Measurements from ENCODE around the gene ASCC3. TPM values are rescaled to one million over a fixed set of nuclear protein-coding genes. Genes with fewer than 3 reads are reported as not detected.

Gene ASCC3
- total RNA-seq, 1 experiment from 2014 or later = 25.9 TPM

DNA sequence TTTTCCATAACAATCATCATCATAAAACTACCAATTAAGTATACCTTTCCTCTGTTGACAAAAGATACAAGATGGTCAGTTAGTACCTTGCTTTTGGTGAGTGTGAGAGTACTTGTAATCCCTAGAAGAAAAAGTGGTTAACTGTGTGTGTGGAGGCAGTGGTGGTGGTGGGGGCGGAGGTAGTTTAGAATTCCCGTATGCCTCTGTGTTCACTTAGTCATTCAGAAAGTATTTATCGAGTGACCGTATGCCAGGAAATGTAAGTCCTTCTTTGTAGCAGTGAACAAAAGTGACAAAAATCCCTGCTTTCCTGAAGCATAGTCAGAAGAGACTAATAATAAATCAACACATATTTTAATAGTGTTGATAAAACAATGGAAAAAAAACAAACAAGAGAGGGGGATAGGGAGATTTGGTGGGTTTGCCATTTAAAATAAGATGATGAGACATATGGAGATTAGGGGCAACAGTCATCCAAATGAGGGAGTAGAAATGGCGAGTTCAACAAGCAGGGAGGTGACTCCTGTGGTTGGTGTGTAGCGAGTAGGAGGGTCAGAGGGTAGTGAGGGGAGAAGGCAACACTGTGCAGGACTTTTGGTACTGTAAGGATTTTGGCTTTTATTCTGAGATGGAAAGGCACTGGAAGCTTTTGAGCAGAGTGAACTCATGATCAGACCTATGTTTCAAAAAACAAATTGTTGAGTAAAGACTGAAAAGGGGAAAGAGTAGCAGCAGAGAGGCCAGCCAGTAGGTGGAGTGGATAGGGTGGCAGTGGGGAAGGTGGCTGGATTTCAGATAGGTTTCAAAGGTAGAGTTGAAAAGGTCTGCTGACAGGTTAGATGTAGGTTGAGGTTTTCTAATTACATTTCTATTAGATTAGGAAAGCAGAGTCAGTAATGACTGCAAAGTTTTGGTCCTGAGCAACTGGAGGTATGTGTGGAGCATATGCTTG is 376.1 kb downstream of the ASCC3 start:
- in situ Hi-C loops (cut with HindIII; ENCODE audit: low pct_unique_long_range_greater_than_20kb, low sequenced_read_pairs) = no loop called here
- DNase-seq (ENCODE audit: low read depth) = peak; percentile 30

DNA sequence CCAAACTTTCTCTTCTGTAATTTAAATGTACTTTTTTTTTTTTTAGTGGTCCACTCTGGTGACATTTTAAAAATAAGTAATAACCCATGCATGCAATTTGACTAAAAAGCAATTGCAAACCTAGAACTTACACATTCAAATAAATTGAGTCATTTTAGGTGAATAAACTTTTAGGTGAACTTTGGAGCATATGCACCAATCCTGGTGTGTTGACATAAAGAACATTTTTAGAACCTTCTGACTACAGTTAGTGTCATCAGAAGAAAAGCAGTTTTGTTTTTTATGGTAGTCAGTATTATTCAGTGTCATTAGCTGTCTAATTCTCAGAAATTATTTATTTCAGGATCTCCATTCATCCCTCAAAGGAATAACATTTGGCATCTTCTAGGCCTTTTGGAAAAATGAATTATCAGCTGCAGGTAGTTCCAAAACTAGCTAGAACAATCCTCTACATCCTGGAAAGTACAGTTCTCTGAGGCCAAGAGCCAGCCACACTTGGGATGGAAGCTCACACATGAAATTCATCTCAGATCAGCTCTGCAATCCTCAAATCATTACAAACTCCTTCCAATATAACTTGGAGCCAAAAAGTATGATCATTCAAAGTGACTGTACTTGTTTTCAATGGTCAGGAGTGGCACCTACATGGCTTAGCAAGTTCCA is 378.0 kb downstream of the ASCC3 start:
- in situ Hi-C loops (cut with HindIII; ENCODE audit: low pct_unique_long_range_greater_than_20kb, low sequenced_read_pairs) = no loop called here
- no peak for DNase-seq (ENCODE audit: low read depth)

DNA sequence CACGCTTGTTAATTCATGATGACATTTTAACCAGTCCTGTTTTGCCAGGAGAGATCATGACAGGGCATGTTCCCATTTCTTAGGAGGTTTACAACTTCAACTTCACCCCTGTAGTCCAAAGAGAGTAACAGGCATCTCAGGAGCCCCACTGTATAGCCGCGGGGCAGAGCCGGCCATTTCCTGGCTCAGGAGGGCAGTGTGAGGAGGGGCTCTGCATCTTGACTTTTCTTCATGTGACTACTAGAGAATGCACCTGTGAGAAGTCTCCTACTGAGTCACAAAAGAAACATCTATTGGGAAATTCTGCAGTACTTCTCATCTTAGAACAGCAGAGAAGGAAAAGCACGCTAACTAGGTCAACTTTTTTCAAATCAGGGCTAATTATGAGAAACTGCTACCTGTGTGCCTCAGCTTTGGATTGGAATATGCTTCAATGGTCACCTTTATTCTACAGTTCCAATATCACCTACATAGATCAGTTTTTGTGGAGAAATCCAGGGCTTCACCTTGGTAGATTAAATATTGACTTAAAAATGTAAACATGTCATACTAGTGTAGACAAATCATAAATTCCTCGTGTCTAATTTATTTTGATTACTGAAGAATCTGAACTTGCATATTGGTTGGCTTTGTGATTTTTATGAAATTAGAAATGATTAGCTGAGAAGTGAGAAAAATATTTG is 387.8 kb downstream of the ASCC3 start:
- in situ Hi-C loops (cut with HindIII; ENCODE audit: low pct_unique_long_range_greater_than_20kb, low sequenced_read_pairs) = no loop called here
- DNase-seq (ENCODE audit: low read depth) = no peak

DNA sequence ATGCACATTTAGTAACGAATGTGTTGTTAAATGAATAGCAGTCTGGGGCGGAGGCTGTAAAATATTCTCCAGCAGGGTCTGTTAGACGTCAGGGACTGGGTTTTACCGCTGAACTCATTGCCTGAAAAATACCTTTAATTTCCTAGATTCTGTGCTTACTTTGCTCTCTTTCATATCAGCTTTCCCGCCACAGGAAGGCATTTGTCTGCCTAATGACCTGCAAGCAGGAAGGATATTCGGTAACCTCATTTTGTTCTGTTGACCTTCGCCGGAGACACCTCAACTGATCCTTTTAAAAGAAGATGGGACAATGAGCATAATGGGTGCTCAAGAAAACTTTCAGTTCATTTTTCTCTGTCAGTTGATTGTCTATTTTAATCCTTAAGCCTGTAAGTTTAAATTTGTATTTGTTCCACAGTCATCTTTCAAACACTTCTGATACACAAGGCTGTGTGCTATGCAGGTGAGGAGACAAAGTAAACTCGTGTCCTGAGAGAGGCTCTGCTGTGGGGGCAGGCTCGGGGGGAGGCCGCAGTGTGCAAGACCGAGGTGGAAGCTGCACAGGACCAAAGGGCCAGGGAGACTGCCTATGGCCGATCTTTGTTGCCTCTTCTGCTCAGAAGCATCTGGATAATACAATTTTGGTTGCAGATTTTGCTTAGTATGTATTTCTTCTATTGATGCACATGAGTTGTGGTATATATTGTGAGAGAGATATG is 389.0 kb downstream of the ASCC3 start:
- in situ Hi-C loops (cut with HindIII; ENCODE audit: low pct_unique_long_range_greater_than_20kb, low sequenced_read_pairs) = no loop called here
- no peak for DNase-seq (ENCODE audit: low read depth)

DNA sequence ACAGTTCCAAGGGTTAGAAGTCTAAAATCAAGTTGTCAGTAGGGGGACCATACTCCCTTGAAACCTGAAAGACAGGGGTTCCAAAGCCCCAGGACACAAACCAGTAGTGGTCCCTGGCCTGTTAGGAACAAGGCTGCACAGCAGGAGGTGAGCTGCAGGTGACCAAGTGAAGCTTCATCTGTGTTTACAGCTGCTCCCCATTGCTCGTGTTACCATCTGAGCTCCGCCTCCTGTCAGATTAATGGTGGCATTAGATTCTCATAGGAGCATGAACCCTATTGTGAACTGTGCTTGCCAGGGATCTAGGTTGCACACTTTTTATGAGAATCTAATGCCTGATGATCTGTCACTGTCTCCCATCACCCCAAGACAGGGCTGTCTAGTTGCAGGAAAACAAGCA is 391.1 kb downstream of the ASCC3 start:
- DNase-seq (ENCODE audit: low read depth) = no peak
- in situ Hi-C loops (cut with HindIII; ENCODE audit: low pct_unique_long_range_greater_than_20kb, low sequenced_read_pairs) = no loop called here

DNA sequence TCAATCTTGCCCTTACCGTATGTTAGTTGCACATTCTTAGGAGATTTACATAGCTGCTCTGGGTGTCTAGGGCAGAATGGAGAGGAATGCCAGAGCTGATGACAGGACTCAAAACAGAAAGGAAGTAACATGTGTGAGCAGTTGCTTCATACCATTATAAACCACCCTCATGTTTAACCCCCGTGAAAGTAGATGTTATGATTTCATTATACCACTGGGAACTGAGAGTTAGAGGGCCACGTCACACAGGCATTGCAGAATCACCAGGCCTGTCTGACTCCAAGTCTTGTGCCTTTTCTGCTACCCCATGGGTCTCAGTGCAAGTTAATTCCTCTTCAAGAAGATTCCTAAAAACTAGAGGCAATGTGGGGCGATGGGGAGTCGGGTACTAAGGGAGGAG is 392.9 kb downstream of the ASCC3 start:
- DNase-seq (ENCODE audit: low read depth) = no peak
- in situ Hi-C loops (cut with HindIII; ENCODE audit: low pct_unique_long_range_greater_than_20kb, low sequenced_read_pairs) = no loop called here

DNA sequence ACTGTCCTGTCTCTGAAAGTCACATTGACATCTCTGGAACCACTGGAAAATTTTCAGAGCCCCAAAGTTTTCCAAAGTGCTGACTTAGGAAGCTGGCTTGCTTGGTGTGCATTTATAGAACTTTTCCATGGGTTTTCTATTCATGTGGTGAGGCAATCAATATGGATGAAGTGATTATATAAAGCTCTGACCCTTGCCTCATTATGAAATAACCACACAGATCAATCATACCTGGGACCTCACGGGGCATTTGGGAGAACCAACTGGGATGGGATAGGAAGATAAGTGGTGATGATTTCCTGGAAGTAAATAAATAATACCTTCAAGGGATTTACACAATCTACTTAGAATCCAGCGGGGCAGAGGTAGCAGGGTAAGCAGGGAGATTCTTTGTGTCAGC is 393.5 kb downstream of the ASCC3 start:
- no peak for DNase-seq (ENCODE audit: low read depth)
- in situ Hi-C loops (cut with HindIII; ENCODE audit: low pct_unique_long_range_greater_than_20kb, low sequenced_read_pairs) = no loop called here

DNA sequence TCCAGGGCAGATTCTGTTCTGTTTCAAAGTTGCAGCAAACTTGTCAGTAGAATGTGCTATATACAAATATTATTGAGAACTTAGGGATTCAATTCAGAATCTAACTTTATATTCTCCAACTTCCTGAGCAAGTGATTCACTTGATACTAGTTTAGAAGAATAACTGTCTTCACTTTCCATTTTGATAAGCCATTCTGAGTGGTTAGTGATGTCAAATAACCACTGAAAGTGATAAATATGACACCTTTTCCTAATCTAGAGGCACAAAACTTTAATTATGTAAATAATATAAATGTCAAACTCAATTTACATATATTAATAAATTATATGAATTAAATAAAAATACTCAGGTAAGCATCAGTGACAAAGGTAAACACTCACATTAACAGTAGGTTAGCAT is 395.9 kb downstream of the ASCC3 start:
- DNase-seq (ENCODE audit: low read depth) = no peak
- in situ Hi-C loops (cut with HindIII; ENCODE audit: low pct_unique_long_range_greater_than_20kb, low sequenced_read_pairs) = no loop called here

DNA sequence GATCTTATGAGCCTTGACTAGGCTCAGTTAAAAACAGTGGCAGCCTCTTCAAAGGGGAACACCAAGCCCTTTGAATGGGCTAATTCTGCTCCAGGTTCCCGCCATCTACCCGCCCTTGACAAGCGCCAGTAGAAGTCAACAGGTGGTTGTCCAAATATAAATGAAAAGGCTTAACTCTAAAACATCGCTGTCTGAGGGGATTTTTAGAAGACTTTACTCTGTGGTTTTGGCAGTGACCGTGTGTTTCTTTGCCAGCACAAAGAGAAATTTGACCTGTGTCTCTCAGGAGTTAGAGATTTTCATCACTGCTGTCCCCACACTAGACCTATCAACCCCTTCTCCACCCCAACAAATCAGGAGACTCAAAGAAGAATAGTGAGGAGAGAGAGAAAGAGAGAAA is 396.7 kb downstream of the ASCC3 start:
- no peak for DNase-seq (ENCODE audit: low read depth)
- in situ Hi-C loops (cut with HindIII; ENCODE audit: low pct_unique_long_range_greater_than_20kb, low sequenced_read_pairs) = no loop called here

DNA sequence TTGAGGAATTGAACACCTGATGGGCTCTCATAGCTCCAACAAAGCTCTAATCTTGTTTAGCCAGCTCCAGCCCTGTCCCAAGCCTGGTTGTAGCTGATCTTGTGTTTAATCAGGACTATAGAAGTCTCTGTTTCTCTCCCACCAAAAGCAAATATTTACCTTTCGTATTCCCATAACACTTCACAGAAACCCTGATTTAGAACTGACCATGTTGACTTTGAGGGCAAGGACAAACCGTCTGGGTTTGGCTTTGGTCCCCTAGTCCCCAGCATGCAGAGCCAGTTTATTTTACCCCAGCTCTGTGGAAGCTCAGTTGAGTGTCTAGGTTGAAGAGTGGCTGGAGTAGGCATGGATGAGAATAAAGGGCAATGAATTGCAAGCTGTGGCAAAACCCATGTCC is 398.4 kb downstream of the ASCC3 start:
- in situ Hi-C loops (cut with HindIII; ENCODE audit: low pct_unique_long_range_greater_than_20kb, low sequenced_read_pairs) = no loop called here
- DNase-seq (ENCODE audit: low read depth) = no peak

DNA sequence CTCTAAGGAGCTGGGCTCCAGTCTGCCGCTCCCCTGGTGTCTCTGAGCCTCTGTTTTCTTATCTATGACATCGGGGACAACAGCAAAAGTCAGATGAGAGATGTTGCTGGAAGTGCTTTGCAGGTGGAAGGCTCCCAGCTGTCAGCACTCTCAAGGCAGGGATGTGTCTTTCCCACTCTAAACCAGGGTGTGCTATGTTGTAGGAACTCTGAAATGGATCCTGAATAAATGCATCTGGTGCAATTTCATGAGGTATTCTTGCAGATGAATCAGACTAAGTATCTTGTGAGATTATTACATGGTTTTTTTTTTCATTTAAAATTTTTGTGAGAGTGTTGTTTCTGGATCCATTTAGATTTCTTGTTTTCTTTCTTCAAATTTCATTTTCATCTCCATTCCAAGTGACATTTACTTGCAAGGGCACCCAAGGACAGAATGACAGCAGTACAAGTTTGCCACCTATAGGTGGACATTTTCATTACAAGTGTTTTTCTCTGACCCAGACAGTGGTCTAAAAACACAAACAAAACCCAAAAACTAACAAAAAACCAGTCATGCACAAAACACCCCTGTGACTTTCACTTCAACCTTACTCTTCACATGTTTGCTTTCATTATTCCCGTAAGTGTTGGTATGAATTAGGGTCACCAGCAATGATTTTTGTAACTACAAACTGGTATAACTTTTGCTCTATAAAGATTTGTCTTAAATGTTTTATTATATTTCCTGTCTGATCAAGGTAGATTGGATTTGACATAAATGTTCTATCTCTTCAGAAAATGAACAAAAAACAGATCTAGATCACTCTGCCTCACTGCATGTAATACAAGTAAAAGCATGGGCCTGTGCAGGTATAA is 401.7 kb downstream of the ASCC3 start:
- in situ Hi-C loops (cut with HindIII; ENCODE audit: low pct_unique_long_range_greater_than_20kb, low sequenced_read_pairs) = no loop called here
- DNase-seq (ENCODE audit: low read depth) = peak; percentile 56

DNA sequence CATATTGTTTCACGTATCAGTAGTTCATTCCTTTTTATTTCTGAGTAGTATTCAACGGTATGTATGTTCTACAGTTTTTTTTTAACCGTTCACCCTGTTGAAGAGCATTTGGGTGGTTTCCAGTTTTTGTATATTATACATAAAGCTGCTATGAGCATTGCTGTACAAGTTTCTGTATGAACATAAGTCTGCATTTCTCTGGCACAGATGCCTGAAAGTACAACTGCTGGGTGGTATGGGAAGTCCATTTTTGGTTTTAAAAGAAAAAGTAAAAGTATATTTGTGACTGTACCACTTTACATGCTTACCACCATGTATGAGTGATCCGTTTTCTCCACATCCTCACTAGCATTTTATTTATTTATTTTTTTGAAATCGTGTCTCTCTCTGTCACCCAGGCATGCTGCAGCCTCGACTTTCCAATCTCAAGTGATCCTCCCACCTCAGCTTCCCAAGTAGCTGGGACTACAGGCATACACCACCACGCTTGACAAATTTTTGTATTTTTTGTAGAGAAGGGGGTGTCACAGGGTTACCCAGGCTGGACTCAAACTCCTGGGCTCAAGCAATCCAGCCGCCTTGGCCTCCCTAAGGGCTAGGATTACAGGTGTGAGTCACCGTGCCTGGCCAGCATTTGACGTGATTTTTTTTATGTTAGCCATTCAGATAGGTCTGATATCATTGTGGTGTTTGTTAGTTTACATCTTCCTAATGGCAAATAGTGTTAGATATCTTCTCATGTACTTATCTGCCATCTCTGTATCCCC is 405.4 kb downstream of the ASCC3 start:
- in situ Hi-C loops (cut with HindIII; ENCODE audit: low pct_unique_long_range_greater_than_20kb, low sequenced_read_pairs) = no loop called here
- peak; percentile 16 for DNase-seq (ENCODE audit: low read depth)

DNA sequence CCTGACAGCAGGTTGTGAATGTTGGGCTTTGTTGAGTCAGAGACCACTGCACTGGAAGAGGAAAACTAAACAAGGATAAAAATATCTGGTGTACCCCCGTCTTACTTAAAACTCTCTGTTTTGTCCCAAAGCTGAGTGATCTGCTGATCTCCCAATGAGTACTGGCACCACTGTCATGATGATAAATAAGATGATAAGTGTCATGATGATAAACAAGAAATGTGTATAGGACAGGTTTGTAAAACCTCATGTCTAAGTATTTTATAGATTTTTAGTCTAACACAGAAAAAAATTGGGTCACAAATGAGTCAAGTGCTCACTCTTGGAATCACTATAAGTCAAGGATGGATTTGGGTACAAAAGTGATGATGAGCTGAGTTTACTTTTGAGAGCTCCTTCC is 407.9 kb downstream of the ASCC3 start:
- DNase-seq (ENCODE audit: low read depth) = no peak
- in situ Hi-C loops (cut with HindIII; ENCODE audit: low pct_unique_long_range_greater_than_20kb, low sequenced_read_pairs) = no loop called here

DNA sequence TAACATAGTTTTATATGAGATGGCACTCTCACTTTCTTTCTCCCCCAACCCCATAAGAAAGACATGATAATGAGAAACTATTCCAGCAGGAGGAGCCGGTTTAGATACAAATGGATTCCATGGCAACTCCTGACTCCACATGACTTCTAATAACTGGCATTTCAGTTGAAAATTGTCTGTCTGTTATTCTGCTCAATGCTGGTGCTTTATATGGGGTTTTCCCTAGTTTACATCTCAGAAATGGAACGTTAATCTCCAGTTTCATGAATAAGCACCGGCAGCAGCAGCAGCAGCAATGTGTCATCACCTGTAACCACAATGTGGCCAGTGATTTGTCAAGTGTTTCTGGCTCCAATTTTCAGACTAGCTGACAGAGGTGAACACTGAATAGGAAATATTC is 408.5 kb downstream of the ASCC3 start:
- in situ Hi-C loops (cut with HindIII; ENCODE audit: low pct_unique_long_range_greater_than_20kb, low sequenced_read_pairs) = no loop called here
- DNase-seq (ENCODE audit: low read depth) = peak; percentile 89

DNA sequence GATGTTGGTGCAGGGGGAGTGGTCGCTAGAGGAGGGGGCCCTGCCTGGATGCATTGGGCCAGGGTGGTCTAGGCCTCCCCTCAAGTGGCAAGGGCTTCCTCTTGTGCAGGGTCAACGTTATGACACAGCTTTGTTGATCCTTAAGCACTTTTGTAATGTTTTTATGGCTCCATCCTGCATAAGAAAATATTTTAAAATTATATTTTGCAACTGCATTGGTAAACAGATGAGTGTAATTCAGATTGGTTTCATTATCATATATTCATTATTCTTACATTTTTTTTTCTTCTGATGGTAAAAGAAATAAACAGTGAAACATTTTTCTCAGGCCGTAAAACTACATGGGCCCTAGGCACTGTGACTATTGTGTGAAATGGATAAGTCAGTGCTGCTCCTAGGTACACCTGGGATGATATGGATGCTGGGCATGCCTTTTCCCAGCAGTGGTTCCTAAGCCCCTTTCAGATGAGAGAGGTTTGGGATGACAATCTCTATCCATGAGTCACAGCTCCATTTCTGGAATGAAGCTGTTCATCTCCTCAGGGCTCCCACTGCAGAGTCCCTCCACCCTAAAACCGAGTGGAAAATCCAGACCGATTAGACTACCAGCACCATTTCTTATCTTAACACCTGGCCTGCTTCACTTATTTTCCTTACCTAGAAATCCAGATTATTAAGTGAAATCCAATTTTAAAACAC is 410.6 kb downstream of the ASCC3 start:
- in situ Hi-C loops (cut with HindIII; ENCODE audit: low pct_unique_long_range_greater_than_20kb, low sequenced_read_pairs) = no loop called here
- DNase-seq (ENCODE audit: low read depth) = no peak

DNA sequence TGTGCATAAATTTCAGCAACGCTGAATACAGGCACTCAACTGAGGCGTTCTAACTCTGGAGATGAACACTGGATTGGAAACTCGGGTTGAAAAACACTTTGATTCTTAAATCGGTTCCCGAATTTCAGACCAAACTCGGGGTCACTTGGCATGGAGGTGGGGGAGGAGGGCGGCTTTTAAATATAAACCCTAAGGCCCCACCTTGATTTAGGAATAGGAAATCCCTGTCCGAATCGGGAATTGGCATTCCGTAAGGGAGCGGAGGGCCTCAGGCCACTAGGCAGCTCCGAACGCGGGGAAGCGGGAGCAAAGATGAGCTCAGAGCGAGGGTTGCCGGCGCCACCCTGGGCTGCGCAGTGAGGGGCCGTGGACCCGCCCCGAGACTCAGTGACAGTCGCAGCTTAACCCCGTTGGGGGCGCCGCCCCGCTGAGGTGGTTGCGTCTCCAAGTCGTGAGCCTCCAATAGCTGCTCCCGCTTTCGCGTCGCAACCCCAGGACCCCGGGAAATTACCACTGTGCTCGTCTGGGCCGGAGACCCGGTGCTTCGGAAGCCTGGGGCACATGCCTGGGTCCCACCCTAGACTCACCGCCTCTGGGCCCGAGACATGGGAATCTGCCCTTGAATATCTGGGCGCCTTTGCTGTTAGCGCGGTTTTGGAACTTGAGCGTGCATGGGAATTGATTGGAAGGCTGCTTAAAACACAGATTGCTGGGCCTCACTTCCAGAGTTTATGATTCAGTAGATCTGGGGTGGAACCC is 411.8 kb downstream of the ASCC3 start:
- in situ Hi-C loops (cut with HindIII; ENCODE audit: low pct_unique_long_range_greater_than_20kb, low sequenced_read_pairs) = no loop called here
- no peak for DNase-seq (ENCODE audit: low read depth)

All from Caki2 (cell line).